ENCODE measurements around the gene CTTNBP2.

CTTNBP2 gene

GRCh38 chr7:117686311-117686935 is 186.8 kb downstream of the CTTNBP2 start:
- no peak for DNase-seq (ENCODE audit: low read depth)

GRCh38 chr7:117685795-117686194 is 187.4 kb downstream of the CTTNBP2 start:
- DNase-seq (ENCODE audit: low read depth), result no peak

GRCh38 chr7:117683430-117684175 is 189.6 kb downstream of the CTTNBP2 start:
- no peak for DNase-seq (ENCODE audit: low read depth)

- DNase-seq (ENCODE audit: low read depth), result no peak
These were observed 190.4 kb downstream of the CTTNBP2 start for GRCh38 chr7:117682681-117683385.

GRCh38 chr7:117679120-117679519 is 194.1 kb downstream of the CTTNBP2 start:
- DNase-seq (ENCODE audit: low read depth), result no peak

- DNase-seq (ENCODE audit: low read depth), result no peak
These were observed 197.5 kb downstream of the CTTNBP2 start for GRCh38 chr7:117675497-117676435.

- DNase-seq (ENCODE audit: low read depth), result no peak
These were observed 198.6 kb downstream of the CTTNBP2 start for GRCh38 chr7:117674617-117675016.

- DNase-seq (ENCODE audit: low read depth), result no peak
These were observed 199.4 kb downstream of the CTTNBP2 start for GRCh38 chr7:117673839-117674238.

GRCh38 chr7:117673367-117673766 is 199.9 kb downstream of the CTTNBP2 start:
- no peak for DNase-seq (ENCODE audit: low read depth)

GRCh38 chr7:117672453-117672852 is 200.8 kb downstream of the CTTNBP2 start:
- no peak for DNase-seq (ENCODE audit: low read depth)

- no peak for DNase-seq (ENCODE audit: low read depth)
These were observed 203.4 kb downstream of the CTTNBP2 start for GRCh38 chr7:117669818-117670217.

- no peak for DNase-seq (ENCODE audit: low read depth)
These were observed 205.8 kb downstream of the CTTNBP2 start for GRCh38 chr7:117667456-117667855.

GRCh38 chr7:117666689-117667088 is 206.6 kb downstream of the CTTNBP2 start:
- no peak for DNase-seq (ENCODE audit: low read depth)

GRCh38 chr7:117666031-117666430 is 207.2 kb downstream of the CTTNBP2 start:
- DNase-seq (ENCODE audit: low read depth), result no peak

GRCh38 chr7:117665368-117665767 is 207.9 kb downstream of the CTTNBP2 start:
- DNase-seq (ENCODE audit: low read depth), result no peak

- no peak for DNase-seq (ENCODE audit: low read depth)
These were observed 209.2 kb downstream of the CTTNBP2 start for GRCh38 chr7:117664047-117664446.

GRCh38 chr7:117661328-117661727 is 211.9 kb downstream of the CTTNBP2 start:
- DNase-seq (ENCODE audit: low read depth), result no peak

Data from stimulated activated CD8-positive, alpha-beta memory T cell treated with anti-CD3 and anti-CD28 coated beads, Interleukin-12 subunit alpha, Interleukin-12 subunit beta, amount 100 ng/mL, for 1 hour (primary cell).